HepG2 (cell line): ENCODE measurements around the gene SPRYD4. TPM values are rescaled to one million over a fixed set of nuclear protein-coding genes. Genes with fewer than 3 reads are reported as not detected.

Experiments
- ATF6 ChIP-seq: sonication (generic); formaldehyde crosslinking; conservative IDR thresholded peaks from 2 replicates; pipeline ENCODE4 v1.4.0; 2020; ENCODE audit warnings: missing genetic modification reagents
- DNMT3B ChIP-seq: conservative IDR thresholded peaks from 2 replicates; pipeline ENCODE4 v1.6.1; 2016; ENCODE audit warnings: missing biosample characterization, control low read depth
- FOXM1 ChIP-seq: sonication (generic); formaldehyde crosslinking; IDR thresholded peaks from 2 replicates; pipeline ENCODE4 v1.5.0; 2020; ENCODE audit warnings: missing genetic modification reagents
- FOXO1 ChIP-seq: sonication (generic); formaldehyde crosslinking; IDR thresholded peaks from 2 replicates; pipeline ENCODE4 v1.4.0; 2020; ENCODE audit warnings: missing genetic modification reagents
- HES4 ChIP-seq: sonication (generic); formaldehyde crosslinking; IDR thresholded peaks from 2 replicates; pipeline ENCODE4 v1.9.0; 2021; ENCODE audit warnings: mild to moderate bottlenecking, missing genetic modification reagents, borderline replicate concordance
- HOXA9 ChIP-seq: sonication (generic); formaldehyde crosslinking; IDR thresholded peaks from 2 replicates; pipeline ENCODE4 v1.8.1; 2022; ENCODE audit warnings: missing genetic modification reagents, mild to moderate bottlenecking, moderate library complexity, borderline replicate concordance
- KLF11 ChIP-seq: IDR thresholded peaks from 2 replicates; pipeline ENCODE4 v1.6.1; 2016; ENCODE audit warnings: missing compliant biosample characterization
- POLR2G ChIP-seq: fragments of 200-400 bp; formaldehyde crosslinking; IDR thresholded peaks from 2 replicates; pipeline ENCODE4 v1.6.1; 2018; ENCODE audit warnings: mild to moderate bottlenecking, low read depth, low read length, moderate library complexity
- TAF15 ChIP-seq: fragments of 200-400 bp; formaldehyde crosslinking; IDR thresholded peaks from one replicate; pipeline ENCODE4 v1.6.1; 2018; ENCODE audit warnings: mild to moderate bottlenecking, low read depth, low read length; ENCODE audit not compliant: poor library complexity, severe bottlenecking
- THAP9 ChIP-seq: sonication (generic); formaldehyde crosslinking; IDR thresholded peaks from 2 replicates; pipeline ENCODE4; 2020; ENCODE audit warnings: missing genetic modification reagents, mild to moderate bottlenecking, borderline replicate concordance
- U2AF2 ChIP-seq: fragments of 200-400 bp; formaldehyde crosslinking; IDR thresholded peaks from 2 replicates; pipeline ENCODE4 v1.6.1; 2017; ENCODE audit warnings: low read depth, mild to moderate bottlenecking, low read length
- ZBTB10 ChIP-seq: sonication (generic); formaldehyde crosslinking; IDR thresholded peaks from 2 replicates; pipeline ENCODE4 v1.4.0; 2020; ENCODE audit warnings: missing genetic modification reagents, borderline replicate concordance
- ZNF281 ChIP-seq: sonication (generic); formaldehyde crosslinking; IDR thresholded peaks from 2 replicates; pipeline ENCODE4 v1.4.0; 2020; ENCODE audit warnings: missing genetic modification reagents, borderline replicate concordance
- ZNF441 ChIP-seq: sonication (generic); formaldehyde crosslinking; IDR thresholded peaks from 2 replicates; pipeline ENCODE4 v1.7.0; 2021; ENCODE audit warnings: missing genetic modification reagents, borderline replicate concordance
- ZNF580 ChIP-seq: IDR thresholded peaks from 2 replicates; pipeline ENCODE4 v1.6.1; 2016; ENCODE audit warnings: low read depth, borderline replicate concordance
- ZNF781 ChIP-seq: sonication (generic); formaldehyde crosslinking; IDR thresholded peaks from 2 replicates; pipeline ENCODE4 v1.5.1; 2020; ENCODE audit warnings: borderline replicate concordance, mild to moderate bottlenecking, missing genetic modification reagents; ENCODE audit errors: not compliant biosample characterization
- ZSCAN29 ChIP-seq: sonication (generic); formaldehyde crosslinking; conservative IDR thresholded peaks from 2 replicates; pipeline ENCODE4 v1.4.0; 2020; ENCODE audit warnings: mild to moderate bottlenecking, missing genetic modification reagents
- polyA plus RNA-seq, 8 experiments: library from polyadenylated mRNA; depleted of rRNA in 3 of 8; stranded (reverse) in 7 of 8; unstranded in 1 of 8; fragments of >200 nt; fragmentation: Illumina TruSeq in 4 of 8; extraction: Trizol in 4 of 8; gene quantifications; 2 replicates each; pipeline versions ENCODE4 v1.2.1 to v1.2.3, GENCODE V29; 2011 to 2016; ENCODE audit warnings: low read depth in 4 of 8, missing spikeins in 1 of 8, mixed read lengths in 1 of 8; ENCODE audit not compliant: insufficient read depth in 1 of 8
- total RNA-seq, 5 experiments: library from RNA; depleted of rRNA; stranded (reverse); fragments of >200 nt; fragmentation: Illumina TruSeq; extraction: Trizol; gene quantifications; 2 replicates each; pipeline ENCODE4 v1.2.3, GENCODE V29; 2016; ENCODE audit warnings: low read depth in 1 of 5

The SPRYD4 gene
- total and polyA plus RNA-seq, 2 of the 13 experiments (the other 11 are each of a cell fraction or from before 2014, with no cell fraction given) = 3.9 to 4.5 TPM

GRCh38 chr12:56448860-56449621 is 19.3 kb upstream of the SPRYD4 start, which contains the start of gene TIMELESS (continued):
- TF ChIP-seq THAP9 (CRISPR knock-in tag) (peak; percentile 64; the same call in 1 of the 2 replicates), ATF6 (CRISPR knock-in tag) (no peak), ZNF781 (CRISPR knock-in tag) (peak; percentile 96), ZNF580 (CRISPR knock-in tag) (peak; percentile 84), FOXO1 (CRISPR knock-in tag) (peak; percentile 39; the same call in 1 of the 2 replicates), FOXM1 (CRISPR knock-in tag) (0 out of 2 replicates have a peak, but pooled peaks have one; percentile 38), U2AF2 (no peak), ZBTB10 (CRISPR knock-in tag) (peak; percentile 75; the same call in 1 of the 2 replicates), ZNF441 (peak; percentile 78; the same call in 1 of the 2 replicates), HOXA9 (peak; percentile 60; the same call in 1 of the 2 replicates), DNMT3B (CRISPR knock-in tag) (no peak), KLF11 (CRISPR knock-in tag) (no peak), ZSCAN29 (CRISPR knock-in tag) (no peak), HES4 (peak; percentile 86), POLR2G (peak; percentile 93), ZNF281 (CRISPR knock-in tag) (no peak), TAF15 (no peak)
